Nucleus accumbens (tissue), 56 donors: ENCODE data around the gene ADAM15.

Experiments used
- DNase-seq, 56 donors: peaks; one replicate each; lab custom pipeline; 2025; lab: John Stamatoyannopoulos, UW

Gene ADAM15

GRCh38 chr1:155050560-155051341 is at the start of gene ADAM15:
TSS of gene ADAM15 (plus strand) at chr1:155051316. CDS start at chr1:155051387, 71 bp downstream.
- peak in 54 of 56 donors; percentile 21 to 87 (median 71) for DNase-seq

- DNase-seq = peak in 2 of 56 donors; percentile 79 to 90
Observed at GRCh38 chr1:155001425-155001674, 49.8 kb upstream of the ADAM15 start.

GRCh38 chr1:155001675-155002463 is 49.2 kb upstream of the ADAM15 start:
- DNase-seq = peak; percentile 83 to 100 (median 99)

GRCh38 chr1:155002464-155003226 is 48.5 kb upstream of the ADAM15 start, which contains the start of gene ZBTB7B:
TSS of gene ZBTB7B (plus strand) at chr1:155002802. CDS start at chr1:155014661, 11,859 bp downstream.
- peak in 25 of 56 donors; percentile 22 to 87 (median 63) for DNase-seq

- DNase-seq = peak in 26 of 56 donors; percentile 29 to 73 (median 48)
Observed at GRCh38 chr1:155003227-155003765, 47.8 kb upstream of the ADAM15 start.

- DNase-seq = peak in 44 of 56 donors; percentile 17 to 81 (median 53)
Observed at GRCh38 chr1:155003766-155004351, 47.3 kb upstream of the ADAM15 start.

GRCh38 chr1:155004352-155005075 is 46.6 kb upstream of the ADAM15 start:
- DNase-seq = peak in 17 of 56 donors; percentile 24 to 71 (median 49)

GRCh38 chr1:155005076-155006011 is 45.8 kb upstream of the ADAM15 start:
- peak in 52 of 56 donors; percentile 24 to 89 (median 67) for DNase-seq

- DNase-seq = peak in 18 of 56 donors; percentile 10 to 57 (median 33)
Observed at GRCh38 chr1:155006601-155007101, 44.5 kb upstream of the ADAM15 start.

- DNase-seq = peak in 44 of 56 donors; percentile 14 to 79 (median 40)
Observed at GRCh38 chr1:155007251-155007828, 43.8 kb upstream of the ADAM15 start.

GRCh38 chr1:155008015-155008941 is 42.8 kb upstream of the ADAM15 start:
- peak in 6 of 56 donors; percentile 23 to 54 (median 34) for DNase-seq

- DNase-seq = no peak
Observed at GRCh38 chr1:155009221-155009711, 41.9 kb upstream of the ADAM15 start.

GRCh38 chr1:155009742-155010141 is 41.4 kb upstream of the ADAM15 start:
- no peak for DNase-seq

- no peak for DNase-seq
Observed at GRCh38 chr1:155010211-155010918, 40.8 kb upstream of the ADAM15 start.

GRCh38 chr1:155011004-155011416 is 40.1 kb upstream of the ADAM15 start:
- no peak for DNase-seq
